GM18867 (cell line): ENCODE measurements around the gene DNAH10.
A peak's percentile ranks its signal among the peaks of the same experiment; 100 is the strongest.

Experiments
- ATAC-seq: cut with Tn5 transposase; IDR thresholded peaks from one replicate; pipeline ENCODE4 v1.9.1; 2021; ENCODE audit warnings: mild to moderate bottlenecking, moderate library complexity; ENCODE audit not compliant: unreplicated experiment

Gene DNAH10, protein sequence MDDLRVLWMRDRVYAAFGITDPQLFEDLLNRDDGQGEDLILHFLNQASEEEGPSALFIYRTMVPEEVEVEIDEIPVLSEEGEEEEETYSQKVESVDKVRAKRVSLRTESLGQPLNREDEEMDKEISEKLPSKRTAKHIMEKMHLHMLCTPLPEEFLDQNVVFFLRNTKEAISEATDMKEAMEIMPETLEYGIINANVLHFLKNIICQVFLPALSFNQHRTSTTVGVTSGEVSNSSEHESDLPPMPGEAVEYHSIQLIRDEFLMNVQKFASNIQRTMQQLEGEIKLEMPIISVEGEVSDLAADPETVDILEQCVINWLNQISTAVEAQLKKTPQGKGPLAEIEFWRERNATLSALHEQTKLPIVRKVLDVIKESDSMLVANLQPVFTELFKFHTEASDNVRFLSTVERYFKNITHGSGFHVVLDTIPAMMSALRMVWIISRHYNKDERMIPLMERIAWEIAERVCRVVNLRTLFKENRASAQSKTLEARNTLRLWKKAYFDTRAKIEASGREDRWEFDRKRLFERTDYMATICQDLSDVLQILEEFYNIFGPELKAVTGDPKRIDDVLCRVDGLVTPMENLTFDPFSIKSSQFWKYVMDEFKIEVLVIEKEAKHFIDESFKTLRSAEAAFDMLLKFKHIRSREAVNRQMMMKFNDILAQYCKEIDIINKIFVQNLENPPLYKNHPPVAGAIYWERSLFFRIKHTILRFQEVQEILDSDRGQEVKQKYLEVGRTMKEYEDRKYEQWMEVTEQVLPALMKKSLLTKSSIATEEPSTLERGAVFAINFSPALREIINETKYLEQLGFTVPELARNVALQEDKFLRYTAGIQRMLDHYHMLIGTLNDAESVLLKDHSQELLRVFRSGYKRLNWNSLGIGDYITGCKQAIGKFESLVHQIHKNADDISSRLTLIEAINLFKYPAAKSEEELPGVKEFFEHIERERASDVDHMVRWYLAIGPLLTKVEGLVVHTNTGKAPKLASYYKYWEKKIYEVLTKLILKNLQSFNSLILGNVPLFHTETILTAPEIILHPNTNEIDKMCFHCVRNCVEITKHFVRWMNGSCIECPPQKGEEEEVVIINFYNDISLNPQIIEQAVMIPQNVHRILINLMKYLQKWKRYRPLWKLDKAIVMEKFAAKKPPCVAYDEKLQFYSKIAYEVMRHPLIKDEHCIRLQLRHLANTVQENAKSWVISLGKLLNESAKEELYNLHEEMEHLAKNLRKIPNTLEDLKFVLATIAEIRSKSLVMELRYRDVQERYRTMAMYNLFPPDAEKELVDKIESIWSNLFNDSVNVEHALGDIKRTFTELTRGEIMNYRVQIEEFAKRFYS (N-terminal part only)

DNA sequence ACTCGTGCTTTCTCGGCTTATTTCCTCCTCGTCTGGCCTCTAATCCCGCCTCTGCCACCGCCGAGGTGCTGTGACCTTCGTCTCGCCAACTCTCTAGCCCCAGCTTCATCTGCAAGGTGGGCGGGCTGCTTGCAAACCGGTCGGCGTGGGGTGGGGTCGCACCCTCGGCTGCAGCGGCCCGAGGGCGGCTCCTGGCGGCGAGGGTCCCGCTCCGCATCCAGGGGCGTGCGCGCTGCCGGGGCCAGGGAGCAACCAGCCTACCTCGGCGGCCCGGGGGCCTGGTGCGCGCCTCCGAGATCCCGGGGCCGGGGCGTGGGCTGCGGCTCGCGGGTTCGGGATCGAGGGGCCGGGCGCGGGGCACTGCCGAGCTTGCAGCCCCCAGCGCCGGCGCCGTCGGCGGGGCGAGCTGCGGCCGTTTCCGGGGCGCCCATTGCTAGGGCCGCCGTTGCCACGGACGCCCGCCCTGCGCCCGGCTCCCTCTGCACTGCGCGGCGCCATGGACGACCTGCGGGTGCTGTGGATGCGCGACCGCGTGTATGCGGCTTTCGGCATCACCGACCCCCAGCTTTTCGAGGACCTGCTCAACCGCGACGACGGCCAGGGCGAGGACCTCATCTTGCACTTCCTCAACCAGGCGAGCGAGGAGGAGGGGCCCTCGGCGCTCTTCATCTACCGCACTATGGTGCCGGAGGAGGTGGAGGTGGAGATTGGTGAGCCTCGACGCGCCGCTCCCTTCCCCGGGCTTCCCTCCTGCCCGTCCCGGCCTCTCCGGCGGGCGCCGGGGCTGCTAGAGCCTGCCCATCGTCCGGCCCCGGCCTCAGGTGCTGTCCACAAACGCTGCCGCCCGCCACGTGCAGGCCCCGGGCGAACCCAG lies at the start of gene DNAH10:
DNAH10 (plus strand) TSS at position 461 of the 874 bp plus-strand sequence; CDS start at position 497, 36 bp downstream.
- ATAC-seq: peak; percentile 65

DNA sequence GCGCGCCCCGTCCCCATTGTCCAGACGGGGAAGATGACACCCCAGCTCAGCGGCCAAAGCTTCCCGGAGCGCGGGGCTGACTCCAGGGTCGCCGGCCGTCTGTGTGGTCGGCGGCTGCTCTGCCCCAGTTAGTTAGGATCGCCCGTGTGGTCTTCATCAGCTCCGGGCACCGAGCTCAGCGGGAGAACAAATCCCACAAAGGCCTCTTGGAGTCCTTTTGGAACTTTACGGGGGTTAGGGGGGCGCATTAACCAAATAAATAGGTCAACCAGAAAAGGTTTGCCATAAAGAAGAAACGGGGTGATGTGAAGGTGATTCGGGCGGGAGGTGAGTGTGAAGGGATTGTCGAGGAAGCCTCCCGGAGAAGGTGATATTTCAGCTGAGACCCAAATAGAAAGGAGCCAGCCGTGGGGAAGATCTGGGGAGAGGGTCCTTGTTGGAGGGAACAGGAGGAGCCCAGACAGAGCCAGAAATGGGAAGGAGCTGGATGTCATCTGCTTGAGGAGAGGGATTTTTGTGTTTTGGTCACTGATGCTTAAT lies 49.3 kb upstream of the DNAH10 start:
- no peak for ATAC-seq

DNA sequence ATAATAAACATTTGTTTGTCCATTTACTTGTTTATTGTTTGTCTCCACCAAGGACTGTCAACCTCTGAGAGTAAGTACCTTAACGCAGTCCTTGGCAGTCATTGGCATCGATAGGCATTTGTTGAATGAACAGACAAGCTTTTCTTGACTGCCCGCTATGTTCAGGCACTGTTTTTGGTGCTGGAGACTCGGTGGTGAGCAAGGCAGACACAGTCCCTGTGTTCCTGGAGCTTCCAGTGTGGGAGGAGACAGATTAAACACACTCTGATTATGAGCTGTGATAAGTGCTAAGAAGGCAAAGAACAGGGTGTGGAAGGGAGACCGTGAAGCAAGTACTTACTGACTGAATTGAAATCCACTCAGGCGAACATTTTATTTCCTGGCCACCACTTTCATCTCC lies 48.7 kb upstream of the DNAH10 start:
- ATAC-seq: no peak

DNA sequence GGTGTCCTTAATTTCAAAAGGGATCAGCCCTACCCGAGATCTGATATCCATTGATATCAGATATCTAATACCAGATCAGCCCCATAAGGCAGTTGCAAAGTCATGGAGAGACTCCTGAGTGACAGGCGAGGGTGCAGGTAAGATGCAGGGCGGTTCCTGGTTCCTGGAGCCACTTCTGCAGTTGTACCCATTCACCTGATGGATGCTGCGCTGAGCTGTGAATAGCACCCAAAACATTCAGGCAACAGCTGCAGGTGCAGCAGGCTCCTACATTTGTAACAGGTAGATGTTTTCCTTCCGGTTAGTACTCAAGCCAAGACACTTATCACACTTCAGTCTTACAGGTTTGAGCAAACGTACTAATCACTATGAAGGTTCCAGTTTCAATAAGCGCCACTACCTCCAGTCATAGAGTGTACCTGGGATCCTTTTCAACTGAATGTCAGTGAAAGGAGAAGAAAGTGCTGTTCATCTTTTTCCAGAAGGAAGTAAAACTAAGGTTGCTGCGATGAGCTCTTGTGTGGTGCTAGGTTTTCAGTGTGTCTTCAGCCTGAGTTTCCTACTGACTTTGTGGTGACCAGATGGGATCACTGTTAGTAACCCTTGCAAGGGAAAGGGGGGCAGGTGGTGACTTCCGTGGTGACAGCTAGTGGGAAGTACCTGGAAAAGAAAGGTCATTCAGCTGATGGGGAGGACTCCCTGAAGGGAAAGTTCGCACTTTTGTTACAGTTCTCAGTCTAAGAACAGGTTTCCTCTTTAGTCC lies 48.1 kb upstream of the DNAH10 start:
- peak; percentile 44 for ATAC-seq

DNA sequence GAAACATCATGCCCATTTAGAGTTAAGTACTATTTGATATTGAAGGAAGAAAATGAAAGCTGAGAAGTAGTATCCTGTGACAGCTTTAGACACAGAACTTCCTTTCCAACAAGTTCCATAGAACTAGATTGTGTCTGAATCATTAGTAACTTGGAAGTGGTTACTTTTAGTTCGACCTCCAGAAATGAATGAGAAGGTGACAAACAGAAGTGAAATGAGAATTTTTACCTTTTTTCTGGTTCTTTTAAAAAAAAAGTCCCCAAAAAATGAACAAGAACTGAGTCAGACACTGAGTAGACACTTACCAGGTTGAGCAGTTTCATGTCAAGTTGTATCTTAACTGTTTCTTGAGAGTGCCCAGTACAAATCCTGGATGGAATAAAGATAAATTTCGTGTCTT lies 46.9 kb upstream of the DNAH10 start:
- ATAC-seq: no peak

DNA sequence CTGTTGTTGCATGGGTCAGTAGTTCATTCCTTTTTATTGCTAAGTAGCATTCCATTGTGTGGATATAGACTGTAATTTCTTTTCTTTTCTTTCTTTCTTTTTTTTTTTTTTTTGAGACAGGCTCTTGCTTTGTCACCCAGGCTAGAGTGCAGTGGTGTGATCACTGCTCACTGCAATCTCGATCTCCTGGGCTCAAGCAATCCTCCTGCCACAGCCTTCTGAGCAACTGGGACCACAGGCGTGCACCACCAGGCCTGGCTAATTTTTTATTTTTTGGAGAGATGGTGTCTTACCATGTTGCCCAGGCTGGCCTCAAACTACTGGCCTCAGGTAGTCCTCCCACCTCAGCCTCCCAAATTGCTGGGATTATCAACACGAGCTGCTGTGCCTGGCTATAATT lies 44.8 kb upstream of the DNAH10 start:
- no peak for ATAC-seq

DNA sequence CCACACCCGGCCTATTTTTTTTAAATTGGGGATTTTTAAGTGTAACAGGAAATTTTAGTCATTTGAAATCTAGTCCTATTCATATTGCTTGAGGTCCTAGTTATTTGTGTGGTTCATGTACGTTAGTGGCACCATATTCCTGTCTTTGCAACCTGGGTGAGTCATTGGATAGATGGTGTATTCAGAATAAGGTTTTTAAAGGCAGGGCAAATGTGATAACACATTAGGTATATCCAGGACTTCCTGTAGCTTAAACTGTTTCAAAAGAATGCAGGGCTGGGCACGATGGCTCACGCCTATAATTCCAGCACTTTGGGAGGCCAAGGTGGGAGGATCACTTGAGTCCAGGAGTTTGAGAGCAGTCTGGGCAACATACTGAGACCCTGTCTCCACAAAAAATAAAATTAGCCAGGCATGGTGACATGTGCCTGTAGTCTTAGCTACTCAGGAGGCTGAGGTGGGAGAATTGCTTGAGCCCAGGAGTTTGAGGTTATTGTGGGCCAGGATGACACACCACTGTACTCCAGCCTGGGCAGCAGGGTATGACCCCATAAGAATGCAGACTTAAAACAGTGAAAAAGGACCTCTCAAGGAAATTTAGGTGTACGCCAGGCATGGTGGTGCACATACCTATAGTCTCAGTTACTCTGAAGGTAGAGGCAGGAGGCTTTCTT lies 41.8 kb upstream of the DNAH10 start:
- ATAC-seq: no peak

DNA sequence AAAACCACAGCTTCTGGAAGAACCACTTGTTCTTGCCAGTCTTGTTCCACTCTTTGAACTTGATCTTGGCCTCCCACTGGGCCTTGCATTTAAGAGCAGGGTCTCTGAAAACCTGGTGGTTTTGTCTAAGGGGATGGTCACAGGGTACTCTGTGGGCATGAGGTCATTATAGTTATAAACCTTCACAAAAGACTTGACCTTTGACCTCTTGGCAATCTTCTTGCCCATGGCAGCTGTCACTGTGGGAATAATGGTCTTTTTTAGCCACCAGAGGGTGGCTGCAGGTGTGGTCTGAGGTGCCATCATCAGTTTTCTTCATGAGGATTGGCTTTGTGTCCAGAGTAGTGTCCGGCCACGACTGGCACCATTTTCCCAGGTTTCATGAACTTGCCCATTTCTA lies 40.9 kb upstream of the DNAH10 start:
- ATAC-seq: no peak

DNA sequence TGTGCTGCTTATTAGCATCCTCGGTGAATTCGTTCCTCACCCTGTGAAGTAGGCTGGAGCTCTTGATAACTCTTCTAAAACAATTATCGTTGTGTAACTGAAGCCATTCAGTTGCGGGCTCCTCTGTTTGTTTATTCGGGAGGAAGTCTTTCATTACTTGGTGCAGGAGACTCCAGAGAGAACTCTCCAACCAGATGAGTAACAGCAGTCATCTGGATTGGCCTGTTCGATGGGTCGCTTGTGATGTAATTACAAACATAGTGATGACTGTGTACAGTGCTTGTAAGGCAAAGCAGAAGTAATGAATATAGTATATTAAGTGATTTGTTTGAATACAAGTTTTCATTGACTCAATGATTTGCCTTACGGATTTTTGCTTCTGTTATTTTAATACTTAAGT lies 39.1 kb upstream of the DNAH10 start:
- ATAC-seq: no peak

DNA sequence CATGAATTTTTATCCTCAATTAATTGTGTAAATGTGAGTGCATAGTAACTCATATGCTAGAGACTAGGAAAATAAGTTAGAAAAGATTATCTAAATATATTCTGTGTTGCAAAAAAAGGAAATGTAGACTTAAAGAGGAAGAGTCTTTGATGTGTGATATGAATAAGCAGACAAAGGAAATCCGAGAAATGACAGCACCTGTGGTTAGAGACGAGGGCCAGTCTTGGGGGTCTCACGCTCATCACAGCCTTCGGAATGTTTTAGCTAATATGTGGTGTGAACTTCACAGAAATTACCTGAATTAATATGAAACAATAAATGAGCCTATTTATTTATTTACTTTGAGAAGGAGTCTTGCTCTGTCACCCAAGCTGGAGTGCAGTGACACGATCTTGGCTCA lies 38.3 kb upstream of the DNAH10 start:
- ATAC-seq: no peak

DNA sequence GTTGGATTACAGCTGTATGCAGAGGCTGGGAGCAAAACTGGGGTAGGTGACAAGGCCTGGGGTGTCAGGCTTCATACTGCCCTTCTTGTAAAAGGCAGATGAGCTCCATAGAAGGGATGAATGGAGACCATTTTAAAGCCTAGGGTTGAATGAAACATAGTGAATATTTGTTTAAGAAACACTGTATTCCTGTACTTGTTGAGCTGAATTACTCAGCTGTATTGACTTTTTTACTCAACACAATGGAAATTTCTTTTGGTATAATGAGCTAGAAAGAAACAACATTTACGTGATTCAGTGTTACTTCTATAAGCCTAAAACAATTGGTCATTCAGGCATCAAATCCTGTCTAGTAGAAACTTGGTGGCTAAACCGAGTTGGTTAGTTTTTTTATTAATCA lies 35.9 kb upstream of the DNAH10 start:
- ATAC-seq: no peak

DNA sequence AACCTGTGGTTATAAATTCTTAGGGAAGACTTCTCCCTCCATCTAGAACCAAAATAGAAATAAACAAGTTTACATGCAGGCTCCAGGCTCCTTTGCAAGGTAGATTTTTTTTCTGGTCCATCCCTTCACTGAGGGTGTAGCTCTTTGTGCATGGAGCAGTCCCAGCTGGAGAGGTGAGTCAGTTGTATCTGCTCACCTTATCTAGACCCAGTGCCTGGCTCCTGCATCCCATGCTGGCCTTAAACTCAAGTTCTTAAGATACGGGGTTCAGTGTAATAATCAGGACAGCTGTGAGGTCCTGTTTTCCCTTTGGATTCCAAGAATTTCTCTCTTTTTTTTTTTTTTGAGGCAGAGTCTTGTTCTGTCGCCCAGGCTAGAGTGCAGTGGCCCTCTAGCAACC lies 35.1 kb upstream of the DNAH10 start:
- no peak for ATAC-seq

DNA sequence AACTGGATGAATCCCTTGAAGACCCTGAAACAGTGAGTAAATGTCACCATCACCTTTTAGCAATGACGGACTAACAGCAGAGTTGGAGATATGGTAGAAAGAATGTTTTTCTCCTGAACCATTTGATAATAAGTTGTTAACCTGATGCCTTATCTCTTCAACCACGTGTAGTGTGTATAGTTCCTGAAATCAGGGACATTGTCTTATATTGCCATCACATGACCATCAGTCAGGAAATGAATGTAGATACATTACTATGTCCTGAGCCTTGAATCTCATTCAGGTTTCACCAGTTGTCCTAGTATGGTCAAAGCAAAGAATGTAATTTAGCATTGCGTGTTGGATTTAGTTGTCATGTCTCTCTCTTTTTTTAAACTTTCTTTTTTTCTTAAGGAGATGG lies 34.2 kb upstream of the DNAH10 start:
- ATAC-seq: no peak

DNA sequence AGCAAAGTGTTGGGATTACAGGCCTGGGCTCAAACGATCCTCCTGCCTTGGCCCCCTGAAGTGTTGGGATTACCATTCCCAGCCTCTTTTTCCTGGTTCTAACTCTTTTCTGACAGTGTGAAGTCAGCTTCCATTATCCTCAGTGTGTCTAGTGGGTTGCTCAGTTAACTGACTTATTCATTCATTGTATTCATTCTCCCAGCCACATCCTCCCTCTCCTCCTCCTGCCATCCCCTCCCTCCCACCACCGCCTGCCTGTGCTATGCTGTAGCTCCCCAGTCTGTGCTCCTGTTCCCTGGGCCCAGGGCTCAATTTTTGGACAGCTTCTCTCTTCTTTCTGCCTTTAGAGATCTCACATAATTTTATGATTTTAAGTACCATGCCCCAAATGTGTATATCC lies 30.5 kb upstream of the DNAH10 start:
- no peak for ATAC-seq

DNA sequence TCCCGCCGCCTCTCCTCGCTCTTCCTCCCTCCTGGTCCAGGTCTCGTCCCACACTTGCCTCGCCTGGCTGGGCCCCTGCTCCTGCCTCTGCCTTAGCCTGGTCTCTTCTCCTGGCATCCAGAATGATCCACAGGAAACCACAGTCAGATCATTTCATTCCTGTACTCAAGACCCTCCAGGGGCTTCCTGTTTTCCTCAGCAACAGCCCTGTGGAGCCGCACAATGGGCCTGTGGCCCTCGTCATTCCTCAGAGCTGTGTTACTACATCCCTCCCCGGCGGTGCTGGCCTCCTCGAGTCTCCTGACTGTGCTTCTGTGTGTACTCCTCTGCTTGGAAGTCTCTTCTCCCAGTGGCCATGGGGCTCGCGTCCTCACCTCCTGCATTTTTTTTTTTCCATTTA lies 29.9 kb upstream of the DNAH10 start:
- ATAC-seq: no peak

DNA sequence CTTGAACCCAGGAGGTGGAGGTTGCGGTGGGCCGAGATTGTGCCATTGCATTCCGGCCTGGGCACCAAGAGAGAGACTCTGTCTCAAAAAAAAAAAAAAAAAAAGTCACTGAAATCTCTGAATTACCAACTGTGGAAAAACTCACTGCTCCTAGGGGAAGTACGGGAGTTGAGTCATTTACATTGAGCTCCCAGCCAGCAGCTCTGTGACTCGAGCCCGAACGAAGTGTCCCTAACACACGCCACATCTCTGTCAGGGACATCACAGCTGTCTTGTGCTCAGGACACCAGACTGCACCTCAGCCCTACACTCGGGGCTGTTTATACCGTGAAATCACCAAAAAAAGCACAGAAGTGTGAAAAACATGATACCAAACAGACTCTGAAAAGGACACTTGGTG lies 28.9 kb upstream of the DNAH10 start:
- no peak for ATAC-seq

DNA sequence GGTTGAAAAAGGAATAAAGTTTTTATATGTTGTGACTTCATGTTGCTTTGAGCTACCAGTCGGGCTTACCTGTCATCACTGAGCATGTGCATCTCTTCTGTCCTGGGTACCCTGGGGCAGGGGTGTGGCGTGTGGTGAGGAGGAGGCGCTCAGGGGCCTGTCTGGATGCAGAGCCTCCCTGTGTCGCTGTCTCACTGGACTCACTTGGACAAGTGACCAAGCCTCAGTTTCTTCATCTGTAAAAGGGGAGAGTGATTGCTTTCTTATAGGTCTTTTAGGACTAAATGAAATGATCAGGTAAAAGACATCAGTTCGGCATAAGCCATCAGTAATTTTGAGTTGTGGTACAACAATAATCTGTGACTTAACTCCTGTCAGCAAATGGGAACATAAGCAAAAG lies 27.8 kb upstream of the DNAH10 start:
- ATAC-seq: no peak

DNA sequence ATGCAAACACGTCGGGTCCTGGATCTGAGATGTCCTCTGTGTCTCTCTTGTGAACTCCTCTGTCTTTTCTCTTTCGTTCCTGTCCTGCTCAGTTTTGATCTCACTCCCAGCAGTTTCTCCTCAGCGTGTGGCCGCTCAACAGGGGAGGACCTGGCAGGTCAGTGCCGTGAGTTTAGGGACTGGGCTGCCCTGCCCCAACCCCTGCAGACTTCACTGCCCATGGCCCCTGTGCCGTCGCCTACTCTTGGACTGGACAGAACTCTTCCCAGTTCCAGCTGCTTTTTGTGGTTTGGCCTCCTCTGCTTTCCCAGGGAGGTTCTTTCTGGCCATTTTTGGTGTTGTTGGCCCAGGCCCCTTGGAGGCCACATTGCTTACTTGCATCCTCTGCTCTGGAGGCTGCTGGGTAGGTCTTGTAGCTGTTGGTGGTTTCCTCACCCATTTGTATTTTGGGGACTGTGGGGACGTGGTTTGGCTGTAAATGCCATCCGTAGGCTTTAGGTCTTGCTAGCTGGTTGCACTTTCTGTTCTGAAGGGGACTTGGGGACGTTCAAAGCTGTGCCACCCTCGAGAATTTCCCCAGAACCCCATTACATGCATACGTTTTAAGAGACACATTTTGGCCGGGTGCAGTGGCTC lies 20.0 kb upstream of the DNAH10 start:
- ATAC-seq: no peak
